Stimulated activated CD8-positive, alpha-beta memory T cell treated with anti-CD3 and anti-CD28 coated beads, Interleukin-15, amount 100 ng/mL, for 4 hours (primary cell): ENCODE data around the gene ESM1.
"Not testable (repeated sequence)": the region's sequence is repeated elsewhere in the genome, so short reads cannot be mapped to it uniquely, and the experiment has no call there.

Experiments
- DNase-seq, 2 donors: peaks; one replicate each; pipeline ENCODE4 v3.0.0-alpha.2; 2020; ENCODE audit warnings: low read depth in 2 of 2

The ESM1 gene, protein sequence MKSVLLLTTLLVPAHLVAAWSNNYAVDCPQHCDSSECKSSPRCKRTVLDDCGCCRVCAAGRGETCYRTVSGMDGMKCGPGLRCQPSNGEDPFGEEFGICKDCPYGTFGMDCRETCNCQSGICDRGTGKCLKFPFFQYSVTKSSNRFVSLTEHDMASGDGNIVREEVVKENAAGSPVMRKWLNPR

GRCh38 chr5:54985301-54986268, at the start of gene ESM1:
ESM1 (minus strand) TSS chr5:54985593; CDS start chr5:54985517, 76 bp downstream.
- DNase-seq: no peak

DNA sequence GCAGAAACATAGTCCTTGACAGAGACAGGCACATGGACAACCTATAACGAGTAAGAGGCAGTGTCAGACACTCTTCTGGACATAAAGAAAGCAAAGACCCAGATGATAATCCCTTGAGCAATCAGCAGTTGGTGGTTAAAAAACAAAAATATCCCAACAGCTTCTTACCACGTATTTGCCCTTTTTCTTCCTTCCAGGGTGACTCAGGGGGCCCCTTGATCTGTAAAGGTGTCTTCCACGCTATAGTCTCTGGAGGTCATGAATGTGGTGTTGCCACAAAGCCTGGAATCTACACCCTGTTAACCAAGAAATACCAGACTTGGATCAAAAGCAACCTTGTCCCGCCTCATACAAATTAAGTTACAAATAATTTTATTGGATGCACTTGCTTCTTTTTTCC, 48.2 kb upstream of the ESM1 start:
- no peak for DNase-seq

- DNase-seq: no peak
Measured at GRCh38 chr5:55031492-55031891, 46.1 kb upstream of the ESM1 start.

DNA sequence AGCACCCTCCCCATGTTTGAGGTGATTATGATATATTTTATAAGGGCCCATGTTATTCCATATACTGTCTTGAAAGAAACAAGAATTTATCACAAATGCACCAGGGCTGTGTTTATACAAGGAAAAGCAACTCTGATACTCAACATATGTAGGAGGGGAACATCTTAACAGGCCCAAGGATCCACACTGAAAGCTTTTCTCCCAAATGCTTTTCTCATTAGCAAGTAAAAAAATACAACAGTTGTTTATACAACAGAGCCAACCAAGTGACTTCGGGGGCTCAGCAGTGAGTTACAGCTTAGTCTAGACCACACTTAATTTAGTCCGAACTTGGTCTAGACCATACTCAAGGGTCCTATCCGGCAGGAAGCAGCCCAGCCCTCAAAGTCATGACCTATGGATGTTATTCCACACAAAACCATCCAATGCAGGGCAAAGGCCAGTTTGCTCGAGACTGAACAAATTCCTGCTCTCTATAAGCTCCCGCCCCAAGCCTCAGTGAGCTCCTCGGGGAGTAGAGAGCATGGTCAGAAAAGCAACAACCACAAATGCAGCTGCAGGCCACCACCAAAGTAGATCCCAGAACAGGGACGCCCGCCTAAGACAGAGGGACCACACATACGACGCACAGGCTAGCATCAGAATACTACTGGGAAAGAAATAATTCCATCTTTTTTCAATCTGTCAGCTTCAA, 45.4 kb upstream of the ESM1 start:
- DNase-seq: no peak

- no peak for DNase-seq
Measured at GRCh38 chr5:55030220-55030619, 44.8 kb upstream of the ESM1 start.

GRCh38 chr5:55027595-55027994, 42.2 kb upstream of the ESM1 start:
- no peak for DNase-seq

- no peak for DNase-seq
Measured at GRCh38 chr5:55022450-55022849, 37.1 kb upstream of the ESM1 start.

DNA sequence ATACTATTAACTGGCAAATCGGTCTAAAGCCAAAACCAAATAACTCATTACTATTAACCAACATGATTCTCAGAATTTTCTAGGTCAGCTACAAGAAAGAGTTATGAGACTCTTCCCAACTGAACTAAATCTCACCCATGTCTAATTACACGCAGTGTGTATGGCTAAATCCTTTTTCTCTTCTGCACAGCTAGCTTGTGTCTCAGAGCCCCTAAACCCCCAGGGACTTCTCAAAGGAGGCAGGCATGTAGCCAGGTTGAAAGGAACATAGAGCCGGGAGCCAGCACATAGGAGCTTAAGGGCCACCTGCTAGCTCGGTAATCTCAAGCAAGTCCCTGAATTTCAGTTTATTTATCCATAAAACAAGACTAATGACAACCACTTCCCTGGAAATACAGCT, 36.4 kb upstream of the ESM1 start:
- no peak for DNase-seq

DNA sequence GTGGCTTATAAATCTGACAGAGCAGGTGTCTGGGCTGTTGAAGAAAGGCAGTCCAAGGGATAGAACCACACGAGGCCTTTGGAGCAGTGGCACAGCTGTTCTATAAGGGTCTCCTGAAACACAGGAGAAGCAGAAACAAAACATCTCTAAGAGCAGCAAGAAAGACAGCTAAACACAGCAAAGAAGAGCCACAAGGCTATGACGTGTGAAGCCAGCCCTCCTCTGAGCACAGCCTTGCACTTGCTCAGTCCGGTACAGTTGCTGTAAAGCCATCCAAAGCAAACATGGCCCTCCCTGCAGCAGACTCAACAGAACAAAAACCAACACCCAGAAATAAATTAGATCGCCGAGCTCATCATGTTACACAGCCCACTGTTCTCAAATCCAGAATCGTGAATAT, 36.0 kb upstream of the ESM1 start:
- DNase-seq: no peak

DNA sequence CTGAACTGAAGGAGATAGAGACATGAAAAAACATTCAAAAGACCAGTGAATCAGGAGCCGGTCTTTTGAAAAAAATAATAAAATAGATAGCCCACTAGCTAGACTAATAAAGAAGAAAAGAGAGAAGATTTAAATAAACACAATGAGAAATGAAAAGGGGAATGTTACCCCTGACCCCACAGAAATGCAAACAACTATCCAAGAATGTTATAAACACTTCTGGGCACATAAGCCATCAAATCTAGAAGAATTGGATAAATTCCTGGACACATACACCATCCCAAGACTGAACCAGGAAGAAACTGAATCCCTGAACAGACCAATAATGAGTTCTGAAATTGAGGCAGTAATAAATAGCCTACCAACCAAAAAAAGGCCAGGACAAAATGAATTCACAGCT, 24.8 kb upstream of the ESM1 start:
- DNase-seq: not testable (repeated sequence)

GRCh38 chr5:55004729-55005128, 19.3 kb upstream of the ESM1 start:
- DNase-seq: no peak

GRCh38 chr5:55003432-55004065, 18.2 kb upstream of the ESM1 start:
- DNase-seq: no peak

DNA sequence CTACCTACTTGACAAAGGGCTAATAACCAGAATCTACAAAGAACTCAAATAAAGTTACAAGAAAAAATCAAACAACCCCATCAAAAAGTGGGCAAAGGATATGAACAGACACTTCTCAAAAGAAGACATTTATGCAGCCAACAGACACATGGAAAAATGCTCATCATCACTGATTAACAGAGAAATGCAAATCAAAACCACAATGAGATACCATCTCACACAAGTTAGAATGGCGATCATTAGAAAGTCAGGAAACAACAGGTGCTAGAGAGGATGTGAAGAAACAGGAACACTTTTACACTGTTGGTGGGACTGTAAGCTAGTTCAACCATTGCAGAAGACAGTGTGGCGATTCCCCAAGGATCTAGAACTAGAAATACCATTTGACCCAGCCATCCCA, 16.8 kb upstream of the ESM1 start:
- DNase-seq: not testable (repeated sequence)

DNA sequence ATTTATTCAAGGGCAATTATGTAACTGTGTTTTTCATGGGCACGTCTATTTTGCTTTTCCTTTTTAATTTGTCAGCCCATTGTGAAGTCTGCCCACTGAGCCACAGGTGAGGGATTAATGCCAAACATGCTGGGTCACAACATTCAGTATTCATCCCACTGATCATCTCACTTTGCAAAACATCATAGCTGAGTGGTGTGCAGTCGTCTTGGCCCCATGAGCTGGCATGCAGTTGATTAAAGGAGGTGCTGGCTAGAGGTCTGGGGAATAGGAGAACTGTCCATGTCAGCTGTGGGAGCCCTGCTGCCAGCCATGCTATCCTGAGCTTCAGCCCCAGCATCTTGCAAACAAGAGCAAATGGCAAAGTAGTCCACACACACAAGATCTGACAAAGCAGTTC, 11.7 kb upstream of the ESM1 start:
- DNase-seq: no peak

GRCh38 chr5:54996466-54996865, 11.1 kb upstream of the ESM1 start:
- no peak for DNase-seq

DNA sequence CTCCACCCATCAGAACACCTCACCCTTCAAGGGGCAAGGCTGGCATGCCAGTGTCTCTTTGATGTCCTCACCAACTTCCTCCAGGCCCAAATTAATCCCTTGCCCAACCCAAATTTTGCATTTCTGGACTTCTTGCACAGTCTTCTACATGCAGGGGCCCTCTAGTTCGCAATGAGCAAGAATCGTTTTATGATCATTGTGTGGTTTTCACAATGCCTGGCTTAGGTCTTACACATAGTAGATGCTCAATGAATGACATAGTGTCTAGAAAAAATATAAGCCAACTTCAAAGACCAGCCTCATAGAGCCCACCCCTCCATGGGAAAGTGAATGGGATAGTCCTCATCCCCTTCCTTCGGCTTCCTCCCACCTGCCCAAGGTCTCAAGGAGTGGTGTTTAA, 9.8 kb upstream of the ESM1 start:
- no peak for DNase-seq

DNA sequence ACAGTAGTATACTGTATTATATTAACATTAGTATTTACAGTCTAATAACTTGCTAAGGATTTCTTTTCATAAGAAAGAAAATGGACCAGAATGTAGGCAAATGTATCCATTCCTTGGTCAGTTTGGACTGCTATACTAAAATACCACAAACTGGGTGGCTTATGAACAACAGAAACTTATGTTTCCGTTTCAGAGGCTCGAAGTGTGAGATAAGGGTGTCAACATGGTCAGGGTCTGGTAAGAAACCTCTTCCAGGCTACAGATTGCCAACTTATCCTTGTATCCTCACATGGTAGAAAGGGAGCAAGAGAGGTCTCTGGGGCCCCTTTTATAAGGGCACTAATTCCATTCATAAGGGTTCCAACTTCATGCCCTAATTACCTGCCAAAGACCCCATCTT, 9.2 kb upstream of the ESM1 start:
- no peak for DNase-seq

DNA sequence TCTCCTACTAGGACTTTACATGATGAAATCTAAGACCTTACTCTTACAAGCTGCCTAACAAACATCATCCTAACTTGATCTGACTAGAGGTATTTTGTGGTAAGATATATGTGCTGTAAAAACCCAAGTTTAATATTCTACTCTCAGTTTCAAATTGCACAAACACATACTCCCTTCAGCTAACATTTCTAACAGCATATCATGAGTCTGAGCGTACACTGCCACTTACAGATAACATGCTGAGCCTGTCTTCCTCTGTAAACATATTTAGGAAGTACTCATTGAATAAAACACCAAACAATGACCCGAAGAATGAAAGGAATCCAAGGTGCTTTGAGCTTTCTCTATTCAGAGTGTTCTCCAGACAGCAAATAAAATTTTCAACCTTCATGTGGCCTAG, 7.9 kb upstream of the ESM1 start:
- no peak for DNase-seq

- DNase-seq: no peak
Measured at GRCh38 chr5:54991416-54991815, 6.0 kb upstream of the ESM1 start.

GRCh38 chr5:54990841-54991258, 5.5 kb upstream of the ESM1 start:
- DNase-seq: no peak

DNA sequence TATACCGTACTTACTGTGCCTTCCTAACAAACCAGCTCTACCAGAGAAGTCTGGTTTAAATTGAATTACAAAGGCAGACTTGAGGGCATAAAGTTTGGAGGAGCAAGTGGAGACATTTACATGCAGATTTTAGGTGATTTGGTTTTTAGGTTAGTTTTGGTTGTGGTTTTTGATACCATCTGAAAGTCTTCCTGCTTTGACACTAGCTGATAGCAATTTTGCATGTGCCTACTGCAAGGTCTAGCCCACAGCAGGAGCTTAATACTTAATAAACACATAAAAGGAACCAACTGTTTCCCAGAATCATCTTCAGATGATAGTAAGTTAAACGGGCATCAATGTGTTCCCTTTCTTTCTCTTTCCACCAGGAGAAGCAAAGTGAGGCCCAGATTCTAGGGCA, 3.4 kb upstream of the ESM1 start:
- no peak for DNase-seq

DNA sequence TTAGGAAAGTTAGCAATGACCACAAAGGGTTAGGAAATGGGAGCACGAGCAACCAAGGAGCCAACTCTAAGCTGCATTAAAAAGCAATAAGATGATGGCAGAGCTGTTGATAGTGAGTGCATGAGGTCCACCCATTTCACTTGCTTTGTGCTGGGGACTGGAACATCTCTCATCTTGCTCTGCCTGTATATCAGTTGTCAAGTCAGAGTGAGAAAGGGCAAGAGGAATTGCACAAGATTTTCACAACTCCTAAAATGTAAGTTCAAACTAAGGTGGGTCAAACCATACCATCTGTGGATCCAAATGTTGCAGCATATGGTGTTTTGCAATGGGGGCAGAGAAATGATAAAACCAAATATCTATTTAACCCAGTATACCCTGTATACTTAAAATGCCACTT, 2.8 kb upstream of the ESM1 start:
- DNase-seq: no peak
